GM19351 (cell line): ENCODE results near the gene PPM1L.
A peak's percentile ranks its signal among the peaks of the same experiment; 100 is the strongest.

Experiments
- ATAC-seq: cut with Tn5 transposase; IDR thresholded peaks from one replicate; pipeline ENCODE4 v1.9.1; 2021; ENCODE audit warnings: mild to moderate bottlenecking, moderate library complexity; ENCODE audit not compliant: unreplicated experiment

The PPM1L gene

DNA sequence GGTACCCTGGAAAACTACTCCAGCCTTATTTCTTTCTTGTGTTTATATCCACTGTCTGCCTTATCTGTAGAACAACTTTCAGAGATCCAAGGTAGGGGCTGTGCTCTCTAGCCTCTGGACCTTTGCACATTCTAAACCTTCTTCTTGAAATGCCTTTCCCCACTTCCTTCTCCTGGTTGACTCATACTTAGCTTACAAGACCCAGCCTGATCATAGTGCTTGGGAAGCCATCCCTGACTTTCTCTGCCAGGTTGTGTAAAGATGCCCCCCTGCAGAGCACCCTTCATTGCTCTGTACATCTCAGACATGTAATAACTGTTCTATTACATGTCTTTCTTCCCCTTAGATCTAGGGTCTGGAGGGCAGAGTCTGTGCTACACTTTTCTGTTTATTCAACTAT lies 50.1 kb downstream of the PPM1L start:
- no peak for ATAC-seq

GRCh38 chr3:160806686-160807085 lies 50.7 kb downstream of the PPM1L start:
- no peak for ATAC-seq

DNA sequence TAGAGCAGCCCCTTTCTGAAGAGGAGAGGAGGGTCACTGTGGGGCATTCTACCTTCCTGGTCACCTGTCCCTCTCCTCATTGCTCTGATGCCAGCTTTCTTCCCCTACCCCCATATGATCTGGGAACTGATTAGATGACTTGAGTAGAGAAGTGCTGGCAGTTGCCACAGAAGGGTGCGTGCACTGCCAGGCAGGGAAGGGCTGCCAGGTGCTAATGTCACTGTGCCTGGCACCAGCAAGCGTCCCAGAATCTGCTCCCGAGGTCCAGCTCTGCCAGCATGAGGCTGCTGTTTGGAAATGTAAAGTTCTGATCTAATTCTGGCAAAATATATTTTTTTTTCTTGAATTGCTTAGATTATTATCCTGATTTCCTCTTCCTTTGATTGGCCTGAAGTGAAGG lies 52.8 kb downstream of the PPM1L start:
- no peak for ATAC-seq

GRCh38 chr3:160809453-160809852 lies 53.4 kb downstream of the PPM1L start:
- no peak for ATAC-seq

GRCh38 chr3:160810362-160811236 lies 54.6 kb downstream of the PPM1L start:
- no peak for ATAC-seq

DNA sequence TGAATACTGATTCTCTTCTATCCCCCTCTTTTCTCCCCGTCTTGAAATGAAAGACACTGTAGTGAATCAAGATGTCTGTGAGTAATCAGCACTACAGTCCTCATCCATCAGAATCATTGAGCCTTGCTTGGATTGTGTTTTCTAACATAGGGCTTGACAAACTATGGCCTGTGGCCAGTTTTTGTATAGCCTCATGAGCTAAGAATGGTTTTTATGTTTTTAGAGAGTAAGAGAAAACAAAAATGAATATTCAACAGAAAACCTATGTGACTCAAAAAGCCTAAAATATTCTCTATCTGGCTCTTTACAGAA lies 55.2 kb downstream of the PPM1L start:
- ATAC-seq = no peak

GRCh38 chr3:160812304-160812703 lies 56.3 kb downstream of the PPM1L start:
- peak; percentile 82 for ATAC-seq

DNA sequence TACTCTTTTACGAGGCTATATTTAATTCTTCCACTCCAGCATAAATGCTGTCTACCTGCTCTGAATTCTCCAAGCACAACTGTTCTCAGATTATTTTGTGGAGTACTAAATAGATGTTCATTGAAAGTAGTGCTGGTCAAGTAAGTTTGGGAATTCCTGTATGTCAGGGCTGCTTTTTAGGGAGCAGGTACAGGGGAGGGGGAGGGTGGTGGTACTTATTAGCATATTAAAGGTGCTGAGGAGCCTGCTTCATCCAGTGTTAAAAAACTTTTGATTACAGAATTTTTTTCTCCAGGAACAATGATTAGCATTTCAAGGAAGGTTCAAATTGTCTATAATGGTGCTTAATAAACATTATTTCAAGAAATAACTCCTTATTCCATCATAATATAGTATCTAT lies 59.2 kb downstream of the PPM1L start:
- no peak for ATAC-seq

DNA sequence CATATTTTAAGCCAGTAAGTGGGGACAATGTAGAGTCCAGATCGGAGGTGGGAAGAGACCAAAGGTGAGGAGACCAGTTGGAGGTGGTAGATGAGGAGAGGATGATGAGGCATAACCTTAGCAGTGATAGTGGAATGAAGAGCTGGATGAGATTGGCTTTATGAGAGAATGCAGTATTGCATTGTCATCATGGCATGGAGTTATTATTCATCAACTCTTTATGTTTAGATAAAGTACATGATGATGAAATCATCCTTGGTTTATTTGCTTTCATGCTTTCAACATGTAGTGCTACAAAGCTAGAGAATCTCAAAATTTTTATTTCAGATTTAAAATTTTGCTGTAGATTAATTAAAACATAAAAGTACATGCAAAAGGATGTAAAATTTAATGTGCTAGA lies 64.0 kb downstream of the PPM1L start:
- no peak for ATAC-seq

GRCh38 chr3:160820430-160820829 lies 64.4 kb downstream of the PPM1L start:
- no peak for ATAC-seq

DNA sequence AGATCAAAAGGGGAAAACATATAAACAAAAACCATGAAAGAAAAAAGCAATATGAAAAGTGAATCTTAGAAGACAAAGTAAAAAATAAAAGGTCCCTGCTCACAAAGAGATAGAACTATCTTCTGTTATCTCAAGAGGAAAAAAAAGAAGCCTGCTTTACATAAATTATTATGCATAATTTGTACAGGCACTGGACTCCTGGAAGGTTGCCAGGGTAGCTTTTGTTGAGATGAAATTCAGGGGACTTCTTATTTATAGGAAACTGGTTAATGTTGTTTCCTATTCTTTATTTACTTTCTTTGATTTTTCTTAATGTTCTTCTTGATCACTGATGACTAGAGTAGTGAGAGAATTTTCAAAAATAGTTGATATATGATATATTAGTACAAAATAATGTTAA lies 66.9 kb downstream of the PPM1L start:
- no peak for ATAC-seq

DNA sequence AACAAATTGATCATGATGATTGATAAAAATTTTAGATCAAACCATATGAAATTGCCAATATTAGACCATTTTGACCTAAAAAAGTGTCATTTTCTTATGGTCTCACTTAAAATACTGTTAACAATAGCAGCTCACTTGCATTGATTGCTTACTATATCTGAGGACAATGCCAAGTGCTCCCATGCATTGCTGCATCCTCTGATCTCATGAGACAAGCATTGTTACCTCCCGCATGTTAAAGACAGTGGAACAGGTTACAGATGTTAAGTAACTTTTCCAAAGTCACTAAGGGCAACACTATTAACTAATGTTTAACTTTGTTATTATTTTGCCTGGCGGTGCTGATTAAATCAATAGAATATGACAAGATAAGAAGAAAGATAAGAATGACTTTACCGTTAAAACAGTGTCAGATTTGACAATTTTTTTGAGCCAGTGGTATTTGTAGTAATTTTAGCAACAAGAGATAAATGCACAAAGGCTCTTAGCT lies 69.3 kb downstream of the PPM1L start:
- ATAC-seq = no peak

GRCh38 chr3:160826408-160826807 lies 70.4 kb downstream of the PPM1L start:
- ATAC-seq = no peak

GRCh38 chr3:160826991-160827390 lies 71.0 kb downstream of the PPM1L start:
- no peak for ATAC-seq

DNA sequence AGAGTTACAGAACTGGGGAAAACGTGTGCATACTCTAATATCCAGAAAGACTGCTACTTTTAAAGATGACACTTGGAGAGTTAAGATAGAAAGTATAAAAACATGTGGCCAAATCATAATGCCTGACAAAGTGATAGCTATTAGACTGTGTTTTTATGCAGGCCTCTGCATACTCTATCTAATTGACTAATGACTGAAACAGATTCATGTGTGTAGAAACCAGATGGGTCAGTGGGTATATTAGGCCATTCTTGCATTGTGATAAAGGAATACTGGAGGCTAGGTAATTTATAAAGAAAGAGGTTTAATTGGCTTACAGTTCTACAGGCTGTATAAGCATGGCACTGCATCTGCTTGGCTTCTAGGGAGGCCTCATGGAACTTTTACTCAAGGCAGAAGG lies 71.5 kb downstream of the PPM1L start:
- no peak for ATAC-seq

DNA sequence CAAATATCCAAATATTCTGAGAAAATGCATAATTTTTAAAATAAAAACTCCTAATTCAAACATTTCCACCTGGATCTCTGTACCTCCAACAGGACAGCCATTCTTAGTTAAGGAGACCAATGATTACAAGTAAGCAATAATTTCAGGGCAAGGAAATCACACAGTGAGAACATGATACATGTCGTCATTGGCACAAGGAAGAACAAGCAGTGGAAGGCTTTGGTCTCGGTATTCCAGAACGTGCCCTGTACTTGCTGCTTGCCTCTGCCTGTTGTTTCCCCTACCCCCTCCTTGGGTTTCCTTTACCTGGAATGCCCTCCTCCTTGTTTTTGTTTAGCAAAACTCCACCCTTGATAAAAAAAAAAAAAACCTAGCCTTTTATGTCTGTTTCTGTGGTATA lies 72.8 kb downstream of the PPM1L start:
- no peak for ATAC-seq

GRCh38 chr3:160829486-160830009 lies 73.5 kb downstream of the PPM1L start:
- ATAC-seq = no peak

- no peak for ATAC-seq
Observed at GRCh38 chr3:160830796-160831195, 74.8 kb downstream of the PPM1L start.

GRCh38 chr3:160831401-160831800 lies 75.4 kb downstream of the PPM1L start:
- no peak for ATAC-seq

DNA sequence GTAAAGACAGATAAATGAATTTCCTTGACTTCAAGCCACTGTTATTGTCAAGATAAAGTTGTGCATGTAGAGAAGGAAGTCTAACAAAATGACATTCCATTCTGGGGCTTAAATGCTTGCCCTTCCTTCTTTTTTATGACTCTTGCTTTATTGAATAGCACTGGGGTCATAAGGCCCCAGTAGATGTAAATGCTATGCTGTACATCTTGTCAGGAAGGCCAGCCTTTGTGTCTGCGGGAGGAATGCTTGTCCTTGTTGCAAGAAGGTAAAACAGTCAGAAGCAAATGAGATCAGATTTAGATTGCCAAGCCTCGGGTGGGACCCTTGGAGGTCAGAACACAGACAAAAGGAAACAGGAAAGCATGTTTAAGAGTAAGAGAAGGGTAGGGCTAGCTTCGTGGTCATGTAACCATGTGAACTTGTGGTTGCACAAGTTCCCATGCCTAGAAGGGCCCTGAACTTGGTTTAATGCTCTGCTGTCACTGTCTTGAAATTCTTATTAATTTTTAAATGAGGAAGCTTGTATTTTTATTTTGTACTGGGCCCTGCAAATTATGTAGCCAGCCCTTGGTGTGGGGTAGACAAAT lies 81.5 kb downstream of the PPM1L start:
- ATAC-seq = no peak

- ATAC-seq = no peak
Observed at GRCh38 chr3:160840590-160840989, 84.6 kb downstream of the PPM1L start.

- ATAC-seq = no peak
Observed at GRCh38 chr3:160841455-160841854, 85.4 kb downstream of the PPM1L start.
